IMR-90 (cell line): ENCODE results near the gene TMSB10.

Experiments
- BHLHE40 ChIP-seq: fragments of 150-350 bp; IDR thresholded peaks from 2 replicates; pipeline ENCODE4 v1.6.1; 2016; ENCODE audit warnings: mild to moderate bottlenecking, low read depth, low read length
- CEBPB ChIP-seq: IDR thresholded peaks from 2 replicates; pipeline ENCODE4 v1.6.1; 2012; ENCODE audit warnings: low read depth, low read length, improper control_type of control experiment
- FOS ChIP-seq: fragments of 150-350 bp; IDR thresholded peaks from 2 replicates; pipeline ENCODE4 v1.6.1; 2016; ENCODE audit warnings: low read depth, low read length
- MAFK ChIP-seq: IDR thresholded peaks from 2 replicates; pipeline ENCODE4 v1.6.1; 2012; ENCODE audit warnings: low read depth, low read length, improper control_type of control experiment
- MAZ ChIP-seq: IDR thresholded peaks from 2 replicates; pipeline ENCODE4 v1.6.1; 2012; ENCODE audit warnings: low read depth, mild to moderate bottlenecking, low read length, improper control_type of control experiment, moderate library complexity, borderline replicate concordance
- NFE2L2 ChIP-seq: fragments of 150-350 bp; IDR thresholded peaks from 2 replicates; pipeline ENCODE4 v1.6.1; 2016; ENCODE audit warnings: low read depth, mild to moderate bottlenecking, low read length
- POLR2A ChIP-seq: IDR thresholded peaks from 2 replicates; pipeline ENCODE4 v1.6.1; 2012; ENCODE audit warnings: mild to moderate bottlenecking, low read depth, low read length
- RAD21 ChIP-seq: IDR thresholded peaks from 2 replicates; pipeline ENCODE4 v1.6.1; 2012; ENCODE audit warnings: low read length, improper control_type of control experiment
- RFX5 ChIP-seq: IDR thresholded peaks from 2 replicates; pipeline ENCODE4 v1.8.0; 2012; ENCODE audit warnings: low read depth, mild to moderate bottlenecking, low read length, moderate library complexity
- SMC3 ChIP-seq: fragments of 150-350 bp; IDR thresholded peaks from 2 replicates; pipeline ENCODE4 v1.6.1; 2016; ENCODE audit warnings: low read depth, mild to moderate bottlenecking, antibody characterized with exemption, low read length, moderate library complexity
- TF ChIP-seq, protein P1 (sequence below): conservative IDR thresholded peaks from 2 replicates; pipeline ENCODE4 v1.5.1; 2012; ENCODE audit warnings: mild to moderate bottlenecking, low read depth, low read length, improper control_type of control experiment
- TF ChIP-seq, protein P2 (sequence below): fragments of 150-350 bp; IDR thresholded peaks from 2 replicates; pipeline ENCODE4 v1.6.1; 2017; ENCODE audit warnings: mild to moderate bottlenecking, antibody characterized with exemption, low read length, low read depth
- TF ChIP-seq, protein P3 (sequence below): fragments of 150-350 bp; IDR thresholded peaks from 2 replicates; pipeline ENCODE4 v1.6.1; 2016; ENCODE audit warnings: low read depth, mild to moderate bottlenecking, low read length, moderate library complexity, borderline replicate concordance

DNA sequence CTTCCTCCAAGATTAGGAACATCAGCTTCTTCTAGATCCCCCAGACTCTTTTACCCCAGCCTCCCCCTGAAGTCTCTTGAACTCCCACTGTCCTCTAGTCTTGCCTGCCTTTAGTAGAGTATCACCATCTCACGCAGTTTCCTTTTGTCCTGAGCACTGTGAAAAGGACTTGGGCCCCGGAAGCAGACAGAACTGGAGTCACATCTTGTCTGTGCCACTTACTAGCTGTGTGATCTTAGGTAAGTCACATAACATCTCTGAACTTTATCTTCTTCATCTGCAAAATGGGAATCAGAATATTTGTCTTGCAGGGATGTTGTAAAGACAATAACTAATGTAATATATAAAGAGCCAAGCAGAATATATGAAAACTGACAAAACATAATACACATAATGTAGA is 16.1 kb upstream of the TMSB10 start:
- TF ChIP-seq, protein P1, sequence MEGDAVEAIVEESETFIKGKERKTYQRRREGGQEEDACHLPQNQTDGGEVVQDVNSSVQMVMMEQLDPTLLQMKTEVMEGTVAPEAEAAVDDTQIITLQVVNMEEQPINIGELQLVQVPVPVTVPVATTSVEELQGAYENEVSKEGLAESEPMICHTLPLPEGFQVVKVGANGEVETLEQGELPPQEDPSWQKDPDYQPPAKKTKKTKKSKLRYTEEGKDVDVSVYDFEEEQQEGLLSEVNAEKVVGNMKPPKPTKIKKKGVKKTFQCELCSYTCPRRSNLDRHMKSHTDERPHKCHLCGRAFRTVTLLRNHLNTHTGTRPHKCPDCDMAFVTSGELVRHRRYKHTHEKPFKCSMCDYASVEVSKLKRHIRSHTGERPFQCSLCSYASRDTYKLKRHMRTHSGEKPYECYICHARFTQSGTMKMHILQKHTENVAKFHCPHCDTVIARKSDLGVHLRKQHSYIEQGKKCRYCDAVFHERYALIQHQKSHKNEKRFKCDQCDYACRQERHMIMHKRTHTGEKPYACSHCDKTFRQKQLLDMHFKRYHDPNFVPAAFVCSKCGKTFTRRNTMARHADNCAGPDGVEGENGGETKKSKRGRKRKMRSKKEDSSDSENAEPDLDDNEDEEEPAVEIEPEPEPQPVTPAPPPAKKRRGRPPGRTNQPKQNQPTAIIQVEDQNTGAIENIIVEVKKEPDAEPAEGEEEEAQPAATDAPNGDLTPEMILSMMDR: no peak
- TF ChIP-seq NFE2L2 (no peak), RAD21 (no peak), POLR2A (no peak), CEBPB (no peak), MAFK (no peak), BHLHE40 (no peak), SMC3 (no peak), FOS (no peak), RFX5 (no peak), MAZ (no peak)
- TF ChIP-seq, protein P2, sequence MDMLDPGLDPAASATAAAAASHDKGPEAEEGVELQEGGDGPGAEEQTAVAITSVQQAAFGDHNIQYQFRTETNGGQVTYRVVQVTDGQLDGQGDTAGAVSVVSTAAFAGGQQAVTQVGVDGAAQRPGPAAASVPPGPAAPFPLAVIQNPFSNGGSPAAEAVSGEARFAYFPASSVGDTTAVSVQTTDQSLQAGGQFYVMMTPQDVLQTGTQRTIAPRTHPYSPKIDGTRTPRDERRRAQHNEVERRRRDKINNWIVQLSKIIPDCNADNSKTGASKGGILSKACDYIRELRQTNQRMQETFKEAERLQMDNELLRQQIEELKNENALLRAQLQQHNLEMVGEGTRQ: no peak
- TF ChIP-seq, protein P3, sequence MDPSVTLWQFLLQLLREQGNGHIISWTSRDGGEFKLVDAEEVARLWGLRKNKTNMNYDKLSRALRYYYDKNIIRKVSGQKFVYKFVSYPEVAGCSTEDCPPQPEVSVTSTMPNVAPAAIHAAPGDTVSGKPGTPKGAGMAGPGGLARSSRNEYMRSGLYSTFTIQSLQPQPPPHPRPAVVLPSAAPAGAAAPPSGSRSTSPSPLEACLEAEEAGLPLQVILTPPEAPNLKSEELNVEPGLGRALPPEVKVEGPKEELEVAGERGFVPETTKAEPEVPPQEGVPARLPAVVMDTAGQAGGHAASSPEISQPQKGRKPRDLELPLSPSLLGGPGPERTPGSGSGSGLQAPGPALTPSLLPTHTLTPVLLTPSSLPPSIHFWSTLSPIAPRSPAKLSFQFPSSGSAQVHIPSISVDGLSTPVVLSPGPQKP: no peak
